Measurements from ENCODE around the gene FPR3. TPM values are rescaled to one million over a fixed set of nuclear protein-coding genes. Genes with fewer than 3 reads are reported as not detected.
"Not testable (repeated sequence)": the region's sequence is repeated elsewhere in the genome, so short reads cannot be mapped to it uniquely, and the experiment has no call there.

FPR3 gene, protein sequence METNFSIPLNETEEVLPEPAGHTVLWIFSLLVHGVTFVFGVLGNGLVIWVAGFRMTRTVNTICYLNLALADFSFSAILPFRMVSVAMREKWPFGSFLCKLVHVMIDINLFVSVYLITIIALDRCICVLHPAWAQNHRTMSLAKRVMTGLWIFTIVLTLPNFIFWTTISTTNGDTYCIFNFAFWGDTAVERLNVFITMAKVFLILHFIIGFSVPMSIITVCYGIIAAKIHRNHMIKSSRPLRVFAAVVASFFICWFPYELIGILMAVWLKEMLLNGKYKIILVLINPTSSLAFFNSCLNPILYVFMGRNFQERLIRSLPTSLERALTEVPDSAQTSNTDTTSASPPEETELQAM
- total RNA-seq = under 0.01 TPM

DNA sequence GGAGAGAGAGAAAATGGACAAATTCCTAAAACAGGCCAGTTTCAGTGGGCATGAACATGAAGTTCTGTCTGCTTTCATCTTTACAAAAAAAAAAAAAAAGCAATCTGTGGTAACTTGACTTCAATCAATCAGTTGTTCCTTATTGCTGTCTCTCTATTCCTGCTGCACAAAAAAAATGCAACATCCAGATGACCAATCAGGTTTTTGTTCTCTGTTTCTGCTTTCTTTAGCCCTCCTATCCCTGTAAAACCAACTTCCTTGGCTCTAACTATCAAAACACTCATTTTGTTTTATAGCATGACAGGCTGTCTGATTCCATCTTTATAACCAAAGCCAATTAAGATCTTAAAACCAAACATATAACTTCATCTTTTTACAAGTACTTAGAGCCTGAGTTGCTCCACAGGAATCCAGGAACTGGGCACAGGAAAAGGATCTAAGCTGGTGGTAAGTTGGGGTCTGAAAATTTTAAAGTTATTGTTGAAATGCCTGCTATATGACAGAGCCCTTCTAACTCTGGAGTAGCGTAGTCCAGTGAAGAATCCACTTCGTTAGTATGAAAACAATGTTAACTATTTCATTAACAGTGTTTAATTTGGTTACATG is at the start of gene FPR3:
TSS of gene FPR3 (plus strand) at position 273 of the 606 bp plus-strand sequence. CDS start 28,592 bp downstream, outside the sequence.
- FAIRE-seq (no peak), DNase-seq (ENCODE audit: low spot score in 2 of 2) (no peak)

DNA sequence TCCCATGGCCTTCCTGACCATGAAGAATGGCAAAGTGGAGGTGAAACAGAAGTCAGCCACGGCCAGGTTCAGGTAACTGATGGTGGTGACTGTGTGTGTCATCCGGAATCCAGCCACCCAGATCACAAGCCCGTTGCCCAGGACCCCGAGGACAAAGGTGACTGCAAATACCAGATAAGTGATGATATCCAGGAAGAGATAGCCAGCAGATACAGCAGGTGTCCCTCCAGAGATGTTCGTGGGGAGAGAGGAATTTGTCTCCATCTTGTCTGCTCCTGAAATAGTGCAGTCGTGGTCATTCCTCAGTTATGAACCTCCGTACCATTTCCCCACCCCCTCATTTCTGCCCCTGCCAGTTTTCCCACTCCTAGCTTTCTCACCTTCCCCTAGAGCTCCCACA is 48.2 kb upstream of the FPR3 start:
- FAIRE-seq (no peak), DNase-seq (ENCODE audit: low spot score in 2 of 2) (no peak)

DNA sequence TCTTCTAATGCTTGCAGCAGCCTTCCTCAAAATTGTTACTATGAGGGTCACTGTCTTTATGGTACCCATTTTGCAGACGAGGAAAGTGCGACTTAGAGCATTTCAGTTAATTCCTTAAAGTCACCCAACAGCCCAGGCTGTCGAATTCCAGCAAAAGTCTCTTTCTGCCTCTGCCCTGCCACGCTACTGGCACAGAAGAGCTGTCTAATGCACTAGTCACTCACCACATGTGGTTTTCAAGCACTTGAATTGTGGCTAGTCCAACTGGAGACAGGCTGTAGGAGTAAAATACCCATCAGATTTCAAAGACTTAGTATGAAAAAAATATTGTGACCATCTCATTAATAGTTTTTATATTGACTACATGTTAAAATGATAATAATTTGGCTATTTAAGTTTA is 45.0 kb upstream of the FPR3 start:
- DNase-seq (ENCODE audit: low spot score in 2 of 2) = no peak
- no peak for FAIRE-seq

DNA sequence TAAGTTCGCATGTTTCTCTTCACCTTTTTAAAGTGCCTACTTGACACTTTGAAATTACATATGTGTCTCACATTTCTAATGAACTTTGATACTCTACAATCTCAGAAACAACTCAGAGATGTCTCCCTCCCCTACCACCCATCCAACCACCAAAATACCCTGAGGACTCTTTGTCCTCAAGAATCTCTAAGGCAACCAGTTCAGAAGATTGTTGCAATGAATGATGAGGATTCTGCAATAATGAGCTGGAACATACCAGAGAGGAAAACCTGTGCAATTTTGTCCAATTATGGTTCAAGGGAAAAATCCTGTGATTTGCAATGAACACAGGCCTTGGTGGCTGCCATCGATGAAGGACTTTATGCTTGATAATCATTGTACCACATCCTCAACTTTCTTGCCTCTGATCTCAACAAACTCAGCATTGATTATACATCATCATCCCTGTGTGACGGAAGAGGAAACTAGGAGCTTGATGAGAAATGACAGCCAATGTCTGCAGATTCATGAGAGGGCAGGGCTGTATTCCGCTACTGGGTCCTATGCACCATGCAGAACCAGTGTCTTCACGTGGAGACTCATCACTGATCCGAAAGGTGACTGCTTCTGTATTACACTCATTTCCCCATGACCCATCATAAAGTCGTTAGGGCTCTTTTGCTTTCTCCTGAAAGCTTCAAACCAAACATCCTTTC is 44.4 kb upstream of the FPR3 start:
- FAIRE-seq (no peak), DNase-seq (ENCODE audit: low spot score in 2 of 2) (no peak)

- DNase-seq (ENCODE audit: low spot score in 2 of 2) (no peak), FAIRE-seq (no peak)
Observed at GRCh38 chr19:51751655-51752054, 43.3 kb upstream of the FPR3 start, which contains the start of gene FPR1. FPR1 (minus strand) TSS chr19:51751878; CDS start chr19:51746994, 4,884 bp downstream.

DNA sequence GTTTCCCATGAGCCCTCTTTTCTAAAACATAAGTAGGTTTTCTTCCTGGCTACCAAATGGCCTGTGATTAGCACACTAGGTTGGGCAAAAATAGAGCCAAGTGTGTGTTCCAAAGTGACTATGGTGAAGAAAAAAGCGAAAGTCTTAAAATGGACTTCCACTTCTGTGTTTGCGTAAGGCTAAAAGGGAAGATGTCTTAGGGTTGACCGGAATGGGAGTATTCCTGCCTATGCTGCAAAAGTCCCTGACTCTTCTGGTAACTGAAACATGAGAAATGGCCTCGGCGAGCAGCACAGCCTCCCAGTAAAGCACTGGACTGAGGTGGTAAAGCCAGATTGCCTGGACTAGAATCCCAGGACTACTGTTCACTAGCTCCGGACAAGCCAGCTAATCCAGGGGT is 40.8 kb upstream of the FPR3 start:
- no peak for DNase-seq (ENCODE audit: low spot score in 2 of 2)
- FAIRE-seq = no peak

- DNase-seq (ENCODE audit: low spot score in 2 of 2) (no peak), FAIRE-seq (no peak)
Observed at GRCh38 chr19:51754770-51755169, 40.2 kb upstream of the FPR3 start.

DNA sequence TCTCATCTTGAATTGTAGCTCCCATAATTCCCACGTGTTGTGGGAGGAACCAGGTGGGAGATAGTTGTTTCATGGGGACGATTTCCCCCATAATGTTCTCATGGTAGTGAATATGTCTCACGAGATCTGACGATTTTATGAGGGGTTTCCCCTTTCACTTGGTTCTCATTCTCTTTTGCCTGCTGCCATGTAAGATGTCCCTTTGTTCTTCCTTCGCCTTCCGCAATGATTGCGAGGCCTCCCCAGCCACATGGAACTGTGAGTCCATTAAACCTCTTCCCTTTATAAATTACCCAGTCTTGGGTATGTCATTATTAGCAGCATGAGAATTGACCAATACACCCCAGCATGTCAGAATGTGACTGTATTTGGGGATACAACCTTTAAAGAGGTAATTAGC is 39.4 kb upstream of the FPR3 start:
- no peak for DNase-seq (ENCODE audit: low spot score in 2 of 2)
- FAIRE-seq = no peak

DNA sequence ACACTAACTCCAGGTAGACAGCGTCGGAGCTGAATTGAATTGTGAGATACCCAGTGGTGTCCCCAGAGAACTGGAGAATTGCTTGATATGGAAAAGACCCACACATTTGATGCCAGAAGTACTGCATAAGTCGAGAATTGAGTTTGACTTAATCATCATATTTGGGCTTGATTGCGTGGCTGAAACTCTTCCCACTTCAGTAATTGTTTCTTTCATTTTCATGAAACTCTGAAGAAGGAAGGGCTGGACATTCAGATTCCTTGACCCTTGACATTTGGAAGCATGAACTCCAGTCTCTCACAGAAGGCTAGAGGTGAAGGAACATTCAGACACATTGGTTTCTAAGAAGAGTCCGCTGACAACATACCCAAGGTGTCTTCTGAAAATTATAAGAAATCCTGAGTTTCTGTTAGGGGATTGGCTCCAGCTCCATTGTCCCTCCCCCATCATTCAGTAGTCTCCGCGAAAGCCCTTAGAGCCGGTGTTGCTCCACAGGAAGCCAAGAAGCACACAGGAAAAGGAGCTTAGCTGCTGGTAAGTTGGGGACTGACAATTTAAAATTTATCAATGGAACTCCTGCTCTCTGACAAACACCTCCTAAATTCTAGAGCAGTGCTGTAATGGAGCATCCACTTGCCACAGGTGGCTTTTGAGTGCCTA is 34.1 kb upstream of the FPR3 start, which contains the start of gene FPR2:
TSS of gene FPR2 (plus strand) at position 484 of the 660 bp plus-strand sequence. CDS start 7,479 bp downstream, outside the sequence.
- FAIRE-seq (no peak), DNase-seq (ENCODE audit: low spot score in 2 of 2) (no peak)

DNA sequence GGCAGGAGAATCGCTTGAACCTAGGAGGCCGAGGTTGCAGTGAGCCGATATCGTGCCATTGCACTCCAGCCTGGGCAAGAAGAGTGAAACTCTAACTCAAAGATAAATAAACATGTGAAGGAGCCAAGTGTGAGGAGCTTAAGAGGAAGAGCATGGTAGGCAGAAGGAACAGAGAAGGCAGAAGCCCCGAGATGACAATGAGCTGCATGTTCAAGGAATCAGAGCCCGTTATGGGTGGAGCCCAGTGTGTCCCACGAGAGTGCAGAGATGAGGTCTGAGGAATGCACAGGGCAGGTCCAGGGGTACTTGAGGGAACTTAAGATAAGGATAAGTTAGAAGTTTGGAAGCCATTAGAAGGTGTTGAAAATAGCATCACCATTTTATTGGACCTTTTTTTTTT is 33.3 kb upstream of the FPR3 start:
- FAIRE-seq = no peak
- no peak for DNase-seq (ENCODE audit: low spot score in 2 of 2)

DNA sequence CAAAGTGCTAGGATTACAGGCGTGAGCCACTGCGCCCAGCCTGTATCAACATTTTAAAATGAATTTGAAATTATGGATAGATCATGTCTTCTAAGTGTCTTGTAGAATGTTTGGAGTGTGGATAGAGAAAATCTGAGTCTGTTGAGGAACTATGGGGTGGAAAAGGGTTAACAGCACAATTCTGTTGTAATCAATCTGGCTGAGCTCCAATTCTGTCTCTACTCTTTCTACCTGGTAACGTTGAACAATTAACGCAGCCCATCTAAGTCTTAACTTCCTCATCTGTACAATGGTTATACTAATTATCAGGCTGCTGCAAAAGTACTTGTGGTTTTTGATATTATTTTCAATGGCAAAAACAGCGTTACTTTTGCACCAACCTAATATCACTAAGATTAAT is 29.9 kb upstream of the FPR3 start:
- DNase-seq (ENCODE audit: low spot score in 2 of 2) (no peak), FAIRE-seq (no peak)

GRCh38 chr19:51766461-51766860 is 28.5 kb upstream of the FPR3 start:
- FAIRE-seq = no peak
- no peak for DNase-seq (ENCODE audit: low spot score in 2 of 2)

DNA sequence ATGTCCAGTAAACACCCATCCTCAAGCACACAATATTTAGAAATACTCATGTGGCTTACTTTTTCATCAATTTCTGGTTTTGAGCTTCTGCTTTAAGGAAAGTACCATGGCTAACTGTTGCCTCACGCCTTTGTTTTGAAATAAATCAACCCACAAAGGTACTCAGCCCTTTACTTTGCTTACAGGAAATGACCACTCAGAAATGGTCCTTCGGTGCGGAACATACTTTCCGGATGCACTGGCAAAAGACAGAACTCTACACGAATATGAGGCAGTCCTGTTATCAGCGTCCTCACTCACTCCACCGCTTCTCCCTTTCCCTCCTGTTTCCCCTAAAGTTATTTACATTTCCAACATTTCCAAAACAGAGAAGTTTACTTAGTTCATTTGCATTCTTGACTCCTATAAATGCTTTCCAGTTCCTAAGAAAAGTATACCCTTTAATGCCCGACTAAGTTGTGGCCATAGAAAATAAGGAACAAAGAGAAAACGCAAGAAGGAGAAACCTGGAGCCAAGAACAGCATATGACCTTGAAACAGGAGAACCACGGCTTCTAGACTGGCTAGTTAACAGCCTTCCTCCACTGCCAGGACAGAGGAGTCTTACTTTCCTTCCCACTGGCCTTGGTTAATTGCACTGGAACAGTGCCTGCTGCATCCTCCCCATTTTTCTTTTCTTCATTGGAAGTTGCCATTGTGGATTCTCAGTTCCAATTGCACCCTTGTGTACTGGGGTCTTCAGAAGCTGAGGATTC is 23.4 kb upstream of the FPR3 start:
- DNase-seq (ENCODE audit: low spot score in 2 of 2) (no peak), FAIRE-seq (no peak)

DNA sequence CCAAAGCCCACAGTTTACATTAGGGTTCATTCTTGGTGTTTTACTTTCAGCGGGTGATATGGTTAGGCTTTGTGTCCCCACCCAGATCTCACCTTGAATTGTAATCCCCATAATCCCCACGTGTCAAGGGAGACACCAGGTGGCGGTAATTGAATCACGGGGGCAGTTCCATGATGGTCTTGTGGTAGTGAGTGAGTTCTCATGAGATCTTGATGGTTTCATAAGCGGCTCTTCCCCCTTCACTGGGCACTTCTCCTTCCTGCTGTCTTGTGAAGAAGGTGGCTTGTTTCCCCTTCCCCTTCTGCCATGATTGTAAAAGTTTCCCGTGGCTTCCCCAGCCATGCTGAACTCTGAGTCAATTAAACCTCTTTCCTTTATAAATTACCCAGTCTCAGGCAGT is 22.0 kb upstream of the FPR3 start:
- no peak for FAIRE-seq

DNA sequence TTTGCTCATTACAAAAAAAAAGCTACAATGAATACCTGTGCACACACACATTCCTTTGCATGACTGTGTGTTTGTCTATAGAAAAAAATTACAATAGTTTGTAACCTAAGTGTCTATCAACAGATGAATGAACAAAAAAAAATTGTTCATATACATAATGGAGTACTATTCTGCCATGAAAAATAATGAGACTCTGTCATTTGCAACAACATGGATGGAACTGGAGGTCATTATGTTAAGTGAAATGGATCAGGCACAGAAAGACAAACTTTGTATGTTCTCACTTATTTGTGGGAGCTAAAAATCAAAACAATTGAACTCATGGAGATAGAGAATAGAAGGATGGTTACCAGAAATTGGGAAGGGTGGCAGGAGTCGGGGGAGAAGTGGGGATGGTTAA is 18.4 kb upstream of the FPR3 start:
- not testable (repeated sequence) for DNase-seq (ENCODE audit: low spot score in 2 of 2); FAIRE-seq

More for the DNA sequence above, 22.0 kb upstream of the FPR3 start:
- no peak for DNase-seq (ENCODE audit: low spot score in 2 of 2)

DNA sequence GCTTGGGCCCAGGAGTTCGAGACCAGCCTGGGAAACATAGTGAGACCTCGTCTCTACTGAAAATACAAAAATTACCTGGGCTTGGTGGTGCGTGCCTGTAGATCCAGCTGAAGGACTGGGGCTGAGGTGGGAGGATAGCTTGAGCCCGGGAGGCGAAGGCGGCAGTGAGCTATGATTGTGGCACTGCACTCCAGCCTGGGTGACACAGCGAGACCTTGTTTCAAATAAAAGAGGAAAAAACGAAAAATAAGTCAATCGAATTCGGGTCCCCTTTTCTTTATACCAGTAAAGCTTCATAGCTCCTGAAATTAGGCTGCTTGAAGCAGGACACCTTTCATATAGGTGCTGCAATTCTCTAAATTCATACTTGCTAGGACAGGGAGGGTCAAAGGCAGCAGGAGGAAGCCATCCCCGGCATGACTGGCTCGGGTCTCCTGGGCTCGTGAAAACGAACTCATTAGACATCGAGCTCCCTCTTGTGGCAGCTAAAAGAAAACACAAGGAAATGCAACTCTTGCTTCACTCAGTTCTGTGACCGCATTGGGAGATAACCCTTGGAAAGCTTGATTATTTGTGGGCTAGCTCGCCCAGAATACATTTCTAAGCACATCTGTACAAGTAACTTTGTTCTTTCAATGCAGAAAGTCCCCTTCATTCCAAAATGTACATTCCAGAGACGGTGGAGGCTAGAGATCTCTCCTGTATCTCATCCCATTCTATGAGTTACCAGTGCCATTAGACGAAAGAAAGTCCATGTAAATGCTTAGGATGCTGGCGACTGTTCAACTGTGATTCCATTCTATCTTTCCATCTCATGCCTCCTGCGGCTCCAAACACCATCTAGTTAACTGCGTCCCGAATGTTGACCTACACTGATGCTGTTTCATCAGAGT is 17.1 kb upstream of the FPR3 start:
- no peak for FAIRE-seq
- peak; percentile 38 to 58 for DNase-seq (ENCODE audit: low spot score in 2 of 2)

GRCh38 chr19:51779181-51779580 is 15.8 kb upstream of the FPR3 start:
- no peak for FAIRE-seq
- DNase-seq (ENCODE audit: low spot score in 2 of 2) = no peak

DNA sequence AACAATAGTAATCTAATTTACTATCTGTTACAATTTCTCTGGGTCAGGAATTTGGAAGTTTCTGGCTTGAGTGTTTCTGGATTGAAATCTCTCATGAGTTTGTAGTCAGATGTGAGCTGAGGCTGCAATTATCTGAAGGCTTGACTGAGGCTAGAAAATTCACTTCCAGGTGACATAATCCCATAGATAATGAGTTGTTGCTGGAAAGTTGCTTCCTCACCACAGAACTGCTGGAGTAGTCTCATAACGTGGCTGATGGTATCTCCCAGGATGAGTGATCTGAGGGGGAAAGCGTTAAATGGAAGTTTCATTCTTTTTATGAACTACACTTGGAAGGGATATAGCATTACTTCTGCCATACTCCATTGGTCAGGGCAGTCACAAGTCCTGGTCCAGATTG is 15.3 kb upstream of the FPR3 start:
- no peak for DNase-seq (ENCODE audit: low spot score in 2 of 2)
- FAIRE-seq = no peak

DNA sequence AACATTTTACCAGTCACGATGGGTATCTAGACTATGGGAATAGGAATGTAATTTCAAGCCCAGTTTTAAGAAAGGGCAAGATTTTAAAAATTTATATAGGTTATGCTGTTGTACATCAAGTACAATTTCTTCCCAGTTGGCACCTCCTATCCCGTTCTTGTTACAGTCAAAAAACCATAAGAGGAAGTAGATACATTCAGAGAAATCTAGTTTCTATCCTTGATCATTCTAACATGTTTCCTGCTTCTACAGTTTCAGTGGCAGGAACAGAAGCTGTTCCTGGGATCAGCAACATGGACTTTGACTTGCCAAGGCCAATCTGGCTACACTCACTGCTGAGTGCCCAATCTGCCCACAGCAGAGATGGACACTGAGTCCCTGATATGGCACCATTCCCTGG is 14.7 kb upstream of the FPR3 start:
- FAIRE-seq (no peak), DNase-seq (ENCODE audit: low spot score in 2 of 2) (no peak)

Data from frontal cortex (tissue), 4 donors.